Psoas muscle (tissue), 8 donors: ENCODE measurements around the gene AMHR2. TPM values are rescaled to one million over a fixed set of nuclear protein-coding genes. Genes with fewer than 3 reads are reported as not detected.
A peak's percentile ranks its signal among the peaks of the same experiment; 100 is the strongest.
"Not testable (repeated sequence)": the region's sequence is repeated elsewhere in the genome, so short reads cannot be mapped to it uniquely, and the experiment has no call there.

Experiments
- ATAC-seq, 4 donors: fragments of 200-7000 bp; cut with Tn5 transposase; one replicate each; pipeline ENCODE4 v1.9.1; 2020; ENCODE audit warnings: moderate library complexity in 3 of 4, mild to moderate bottlenecking in 2 of 4
- DNase-seq, 2 donors: peaks; one replicate each; pipeline ENCODE4 v3.0.0-alpha.2; 2020
- H3K27ac ChIP-seq: fragments of 200-600 bp; one replicate; pipeline ENCODE4 v1.8.0; 2022
- H3K27me3 ChIP-seq, 3 donors: fragments of 200-600 bp in 1 of 3; one replicate each; pipeline versions ENCODE4 v1.6.1 to v1.8.0; 2013 to 2022; ENCODE audit warnings: low read length in 2 of 3, mild to moderate bottlenecking in 2 of 3, moderate library complexity in 1 of 3; ENCODE audit not compliant: insufficient read depth in 3 of 3
- H3K36me3 ChIP-seq, 2 donors: fragments of 200-600 bp in 1 of 2; one replicate each; pipeline versions ENCODE4 v1.6.1 to v1.8.0; 2013 to 2022; ENCODE audit warnings: low read depth in 1 of 2, mild to moderate bottlenecking in 1 of 2, moderate library complexity in 1 of 2; ENCODE audit not compliant: insufficient read depth in 1 of 2
- H3K4me1 ChIP-seq: fragments of 200-600 bp; one replicate; pipeline ENCODE4 v1.8.0; 2022
- H3K4me3 ChIP-seq: fragments of 200-600 bp; one replicate; pipeline ENCODE4 v1.8.0; 2022; ENCODE audit warnings: mild to moderate bottlenecking
- H3K9me3 ChIP-seq: fragments of 200-600 bp; one replicate; pipeline ENCODE4 v1.8.0; 2022
- CTCF ChIP-seq: fragments of 200-600 bp; IDR thresholded peaks from one replicate; pipeline ENCODE4 v1.8.0; 2022; ENCODE audit warnings: antibody characterized with exemption
- WGBS, 3 donors: extraction: QIAGEN DNeasy Blood & Tissue Kit; methylation state at CpG; one replicate each; pipeline versions ENCODE4 v1.1.6 to v1.1.7; 2013; 5-methylcytosine and 5-hydroxymethylcytosine counted together
- intact Hi-C, 2 donors: fragments of 100-400 bp; cut with DNase I; formaldehyde crosslinking; loops; one replicate each; pipeline versions ENCODE4 v1.11.0 to v1.14.2; 2022
- polyA plus RNA-seq, 3 donors: library from polyadenylated mRNA; stranded (reverse); fragments of 200-250 nt; gene quantifications; one replicate each; pipeline ENCODE4 v1.2.3, GENCODE V29; 2013
- total RNA-seq, 4 donors: library from RNA; stranded (reverse); fragmentation: NEBNext Ultra II Directional in 2 of 4; extraction: Animal tissue kit (Norgen Biotek cat#: 25700) in 2 of 4; gene quantifications; one replicate each; pipeline versions ENCODE4 v1.2.1 to v1.2.4, GENCODE V29; 2021 to 2023
- donor health status: healthy with polysubstance abuse.
- donor health status: DM: no; HTN: no; CAD: no; lungs with moderate emphysema.
- donor health status: Bipolar disorder and iron deficiency.
- donor health status: healthy.
- donor health status: DM: yes; HTN: yes; CAD: no.
- donor health status: DM: no; HTN: no; CAD: no.
- donor health status: DM: no; HTN: no; CAD: no.
- donor health status: DM: yes; HTN: yes; CAD: no.

Gene AMHR2
- total and polyA plus RNA-seq, 7 donors: 0.40 to 1.6 (median 0.84) TPM

GRCh38 chr12:53391724-53392123 is 31.9 kb upstream of the AMHR2 start:
- TF ChIP-seq CTCF: no peak
- no peak for ATAC-seq
- H3K27ac ChIP-seq: peak overlapping the region; percentile 79
- 44 to 61% (median 53%) methylated on average over 5 of the region's 5 CpGs for WGBS, 3 donors
- H3K4me1 ChIP-seq: peaks cover 50% of the 10 kb centered on the region
- DNase-seq: no peak
- intact Hi-C loops: no loop called here
- H3K4me3 ChIP-seq: no peak overlapping the region
- peaks cover 0 to 29% of the 10 kb centered on the region in 2 donors for H3K36me3 ChIP-seq
- no peaks in the 10 kb centered on the region for H3K9me3 ChIP-seq
- H3K27me3 ChIP-seq: no peaks in the 10 kb centered on the region

- DNase-seq (no peak), ATAC-seq (peak in 3 of 4 donors; percentile 43 to 82 (median 66))
- Histone ChIP-seq H3K4me3 (no peak overlapping the region), H3K9me3 (no peaks in the 10 kb centered on the region), H3K27me3 (no peaks in the 10 kb centered on the region), H3K36me3 (peaks cover 0 to 21% of the 10 kb centered on the region in 2 donors), H3K27ac (no peak overlapping the region), H3K4me1 (peaks cover 8% of the 10 kb centered on the region)
- no peak for TF ChIP-seq CTCF
- intact Hi-C loops: no loop called here
- 68 to 84% (median 70%) methylated on average over 7 of the region's 7 CpGs for WGBS, 3 donors
Observed at GRCh38 chr12:53399896-53400295, 23.8 kb upstream of the AMHR2 start.

- H3K27me3 ChIP-seq, DNase-seq, ATAC-seq, H3K27ac ChIP-seq, H3K4me1 ChIP-seq, H3K9me3 ChIP-seq, intact Hi-C loops, H3K4me3 ChIP-seq: not testable (repeated sequence)
- H3K36me3 ChIP-seq: peaks cover 3 to 32% of the 10 kb centered on the region in 2 donors
- 95 to 96% (median 95%) methylated on average over 16 of the region's 16 CpGs for WGBS, 3 donors
Observed at GRCh38 chr12:53402351-53402750, 21.3 kb upstream of the AMHR2 start.

GRCh38 chr12:53402871-53403270 is 20.8 kb upstream of the AMHR2 start:
- Histone ChIP-seq H3K27ac (no peak overlapping the region), H3K9me3 (no peaks in the 10 kb centered on the region), H3K27me3 (no peaks in the 10 kb centered on the region), H3K4me1 (peaks cover 4% of the 10 kb centered on the region), H3K36me3 (peaks cover 3 to 37% of the 10 kb centered on the region in 2 donors), H3K4me3 (no peak overlapping the region)
- WGBS, 3 donors: 76 to 86% (median 81%) methylated on average over 7 of the region's 7 CpGs
- intact Hi-C loops: no loop called here
- ATAC-seq: no peak
- no peak for DNase-seq
- no peak for TF ChIP-seq CTCF

- Histone ChIP-seq H3K9me3 (no peaks in the 10 kb centered on the region), H3K27ac (no peak overlapping the region), H3K4me3 (no peak overlapping the region), H3K4me1 (no peaks in the 10 kb centered on the region), H3K27me3 (no peaks in the 10 kb centered on the region), H3K36me3 (peaks cover 15 to 85% of the 10 kb centered on the region in 2 donors)
- no peak for TF ChIP-seq CTCF
- ATAC-seq: peak in 1 of 4 donors; percentile 10
- WGBS, 3 donors: 87 to 92% (median 88%) methylated on average over 5 of the region's 5 CpGs
- intact Hi-C loops: no loop called here
- DNase-seq: no peak
Observed at GRCh38 chr12:53410951-53411350, 12.7 kb upstream of the AMHR2 start.
